Chondrocyte (in vitro differentiated cells): ENCODE data around the gene GFY. TPM values are rescaled to one million over a fixed set of nuclear protein-coding genes. Genes with fewer than 3 reads are reported as not detected.

ENCODE experiments used
- DNase-seq: peaks from one replicate; pipeline ENCODE4 v3.0.0; 2021; ENCODE audit warnings: mixed read lengths, low spot score
- H3K27ac Mint-ChIP-seq: one replicate; pipeline ENCODE4 v1.8.0; 2021; ENCODE audit warnings: mild to moderate bottlenecking, moderate library complexity, mixed read lengths; ENCODE audit not compliant: unreplicated experiment
- H3K27me3 Mint-ChIP-seq: 2 replicates; pipeline ENCODE4 v1.8.0; 2021; ENCODE audit warnings: low read depth, mixed read lengths
- H3K36me3 Mint-ChIP-seq: 2 replicates; pipeline ENCODE4 v1.8.0; 2021; ENCODE audit warnings: low read depth, mixed read lengths
- H3K4me1 Mint-ChIP-seq: 2 replicates; pipeline ENCODE4 v1.8.0; 2021; ENCODE audit warnings: low read depth, mild to moderate bottlenecking, mixed read lengths
- H3K4me3 Mint-ChIP-seq: one replicate; pipeline ENCODE4 v1.8.0; 2021; ENCODE audit warnings: mild to moderate bottlenecking, moderate library complexity, mixed read lengths; ENCODE audit not compliant: unreplicated experiment
- H3K9me3 Mint-ChIP-seq: 2 replicates; pipeline ENCODE4 v1.8.0; 2021; ENCODE audit warnings: low read depth, mixed read lengths
- CTCF ChIP-seq: fragments of 200-600 bp; sonication (generic); IDR thresholded peaks from 2 replicates; pipeline ENCODE4 v1.5.0; 2021; ENCODE audit warnings: antibody characterized with exemption, mild to moderate bottlenecking, moderate library complexity
- total RNA-seq: library from RNA; stranded (reverse); gene quantifications from 3 replicates; pipeline ENCODE4 v1.2.1, GENCODE V29; 2021

GFY gene
- total RNA-seq, 1 donor from 2014 or later = not detected

DNA sequence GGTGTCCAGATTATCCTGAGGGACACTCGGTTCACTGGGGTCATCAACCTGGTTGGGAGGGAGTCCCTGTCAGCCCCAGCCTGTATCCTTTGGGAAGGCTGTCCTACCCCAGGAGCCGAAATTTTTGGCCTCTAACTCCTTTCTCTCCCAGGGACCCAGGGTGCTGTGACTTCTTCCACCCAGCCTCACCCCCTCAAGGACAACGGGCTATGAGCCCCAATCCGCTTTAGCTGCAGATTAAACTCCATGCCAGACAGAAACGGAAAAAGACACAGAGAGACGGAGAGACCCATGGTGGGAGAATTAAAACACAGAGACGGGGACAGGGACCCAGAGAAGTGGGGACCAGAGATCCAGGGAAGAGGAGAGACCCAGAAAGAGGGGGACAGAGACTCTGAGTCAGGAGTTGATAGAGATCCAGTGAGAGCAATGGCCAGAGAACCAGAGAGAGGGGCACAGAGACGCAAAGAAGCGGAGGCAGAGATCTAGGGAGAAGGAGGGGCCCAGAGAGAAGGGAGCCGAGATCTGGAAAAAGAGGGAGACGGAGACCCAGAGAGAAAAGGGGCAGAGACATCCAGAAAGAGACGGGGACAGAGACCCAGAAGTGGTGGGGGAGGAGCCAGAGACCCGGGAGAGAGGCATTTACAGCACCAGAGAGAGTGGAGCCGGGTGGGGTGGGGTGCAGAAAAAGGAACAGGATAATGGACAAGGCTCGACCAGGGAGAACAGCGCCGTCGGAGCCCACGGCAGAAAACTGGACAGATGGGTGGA lies 15.4 kb downstream of the GFY start:
- H3K27ac Mint-ChIP-seq = no peak overlapping the region
- peaks cover 64% of the 10 kb centered on the region for H3K27me3 Mint-ChIP-seq

GRCh38 chr19:49441210-49441959 lies 16.2 kb downstream of the GFY start, which contains the start of gene SLC17A7:
Gene SLC17A7 (minus strand): TSS chr19:49441527. CDS start chr19:49441379, 148 bp downstream.
- TF ChIP-seq CTCF = peak; percentile 37
- H3K27me3 Mint-ChIP-seq = peaks cover 57% of the 10 kb centered on the region
- peak within 1 kb of the TSS; percentile 76 for H3K4me3 Mint-ChIP-seq
- no peak for DNase-seq
- no peaks in the 10 kb centered on the region for H3K36me3 Mint-ChIP-seq
- peak within 1 kb of the TSS; percentile 22 for H3K27ac Mint-ChIP-seq
- H3K4me1 Mint-ChIP-seq = peaks cover 21% of the 10 kb centered on the region
- H3K9me3 Mint-ChIP-seq = no peaks in the 10 kb centered on the region

More for the DNA sequence above, 15.4 kb downstream of the GFY start:
- H3K4me3 Mint-ChIP-seq = peak overlapping the region; percentile 29
- no peak for TF ChIP-seq CTCF
- DNase-seq = no peak
- peaks cover 21% of the 10 kb centered on the region for H3K4me1 Mint-ChIP-seq
- H3K9me3 Mint-ChIP-seq = no peaks in the 10 kb centered on the region
- H3K36me3 Mint-ChIP-seq = no peaks in the 10 kb centered on the region

- peaks cover 21% of the 10 kb centered on the region for H3K4me1 Mint-ChIP-seq
- DNase-seq = no peak
- no peak for TF ChIP-seq CTCF
- peak overlapping the region; percentile 76 for H3K4me3 Mint-ChIP-seq
- H3K9me3 Mint-ChIP-seq = no peaks in the 10 kb centered on the region
- H3K27me3 Mint-ChIP-seq = peaks cover 51% of the 10 kb centered on the region
- no peaks in the 10 kb centered on the region for H3K36me3 Mint-ChIP-seq
- peak overlapping the region; percentile 1 for H3K27ac Mint-ChIP-seq
Measured at GRCh38 chr19:49441960-49442350, 16.8 kb downstream of the GFY start.

GRCh38 chr19:49442354-49442753 lies 17.2 kb downstream of the GFY start:
- Mint-ChIP-seq H3K9me3 (no peaks in the 10 kb centered on the region), H3K4me3 (peak overlapping the region; percentile 76), H3K27me3 (peaks cover 48% of the 10 kb centered on the region), H3K4me1 (peaks cover 21% of the 10 kb centered on the region), H3K27ac (peak overlapping the region; percentile 22), H3K36me3 (no peaks in the 10 kb centered on the region)
- DNase-seq = no peak
- no peak for TF ChIP-seq CTCF

GRCh38 chr19:49442771-49443365 lies 17.7 kb downstream of the GFY start:
- Mint-ChIP-seq H3K4me3 (peak overlapping the region; percentile 76), H3K27me3 (peaks cover 43% of the 10 kb centered on the region), H3K4me1 (peaks cover 21% of the 10 kb centered on the region), H3K9me3 (no peaks in the 10 kb centered on the region), H3K36me3 (no peaks in the 10 kb centered on the region), H3K27ac (peak overlapping the region; percentile 87)
- DNase-seq = peak; percentile 96
- TF ChIP-seq CTCF = no peak
